Stomach (tissue), 4 donors: ENCODE results near the gene CALY.

ENCODE experiments used
- CTCF ChIP-seq, 7 experiments: fragments of 450-650 bp in 4 of 7; fragments of 200-600 bp in 3 of 7; sonication (generic) in 3 of 7; IDR thresholded peaks; one replicate each; pipeline ENCODE4 v1.5.1; 2016 to 2019; ENCODE audit warnings: antibody characterized with exemption in 7 of 7, control low read depth in 2 of 7, mild to moderate bottlenecking in 1 of 7
- POLR2A ChIP-seq, 4 donors: fragments of 450-650 bp; IDR thresholded peaks; one replicate each; pipeline ENCODE4 v1.6.1; 2016; ENCODE audit warnings: antibody characterized with exemption in 4 of 4, control low read depth in 2 of 4, mild to moderate bottlenecking in 1 of 4, moderate library complexity in 1 of 4

- TF ChIP-seq POLR2A (IDR thresholded peaks at IDR 0.05) (no peak), CTCF (IDR thresholded peaks at IDR 0.05) (no peak)
Measured at GRCh38 chr10:133316732-133317131, 20.0 kb downstream of the CALY start.
